Hematopoietic multipotent progenitor cell treated with erythropoietin and hydrocortisone succinate and interleukin-3 and kit ligand, for 17 days (in vitro differentiated cells): Measurements from ENCODE around the gene GALNT1.
A peak's percentile ranks its signal among the peaks of the same experiment; 100 is the strongest.
"Not testable (repeated sequence)": the region's sequence is repeated elsewhere in the genome, so short reads cannot be mapped to it uniquely, and the experiment has no call there.

Experiments
- DNase-seq: peaks from one replicate; pipeline ENCODE4 v3.0.0-alpha.2; 2015; ENCODE audit warnings: low spot score

Gene GALNT1

DNA sequence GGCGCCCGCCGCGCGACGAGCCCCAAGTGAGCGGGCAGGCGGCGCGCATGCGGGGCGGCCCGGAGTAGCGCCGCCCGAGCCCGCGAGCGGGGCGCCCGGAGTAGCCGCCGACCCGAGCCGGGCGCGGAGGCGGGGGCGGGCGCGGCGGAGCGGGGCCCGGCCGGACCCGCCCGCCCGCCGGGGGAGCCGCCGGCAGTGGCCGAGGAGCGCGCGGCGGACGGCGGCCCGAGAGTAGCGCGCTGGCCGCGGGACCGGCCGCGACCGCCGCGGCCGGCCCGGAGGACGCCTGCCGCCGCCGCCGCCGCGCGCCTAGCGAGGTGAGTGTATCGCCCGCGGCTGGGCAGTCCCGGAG lies at the start of gene GALNT1:
Gene GALNT1 (plus strand): TSS at position 195 of the 352 bp plus-strand sequence. CDS start 72,923 bp downstream, outside the sequence.
- no peak for DNase-seq

DNA sequence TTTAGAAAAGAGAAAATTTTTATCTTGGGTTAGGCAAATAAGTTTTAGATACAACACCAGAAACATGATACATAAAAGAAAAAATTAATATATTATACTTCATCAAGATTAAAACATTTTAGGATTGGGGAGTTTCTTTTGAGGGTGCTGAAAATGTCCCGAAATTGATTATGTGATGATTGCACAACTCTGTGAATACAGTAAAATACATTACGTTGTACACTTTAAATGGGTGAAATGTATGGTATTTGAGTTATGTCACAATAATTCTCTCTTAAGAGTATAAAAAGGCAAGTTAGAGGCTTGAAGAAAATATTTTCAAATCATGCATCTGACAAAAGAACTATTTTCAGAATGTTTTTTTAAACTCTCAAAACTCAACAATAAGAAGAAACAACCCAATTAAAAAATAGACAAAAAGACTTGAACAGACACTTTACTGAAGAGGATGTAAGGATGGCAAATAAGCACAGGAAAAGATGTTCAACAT lies 47.6 kb upstream of the GALNT1 start:
- DNase-seq, result no peak

DNA sequence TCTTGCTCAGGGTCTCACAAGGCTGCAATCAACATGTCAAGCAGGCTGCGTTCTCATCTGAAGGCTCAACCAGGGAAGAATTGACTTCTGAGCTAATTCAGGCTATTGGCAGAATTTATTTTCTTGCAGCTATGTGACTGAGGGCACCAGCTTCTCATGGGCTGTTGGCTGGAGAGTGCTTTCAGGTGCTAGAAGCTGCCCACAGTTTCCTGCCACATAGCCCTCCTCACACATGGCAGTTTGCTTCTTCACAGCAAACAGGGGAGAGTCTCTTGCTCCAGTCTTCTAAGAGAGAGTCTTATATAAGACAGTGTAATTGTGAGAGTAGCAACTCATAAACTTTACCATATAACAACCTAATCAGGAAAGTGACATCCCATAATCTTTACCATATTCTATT lies 46.2 kb upstream of the GALNT1 start:
- DNase-seq, result no peak

DNA sequence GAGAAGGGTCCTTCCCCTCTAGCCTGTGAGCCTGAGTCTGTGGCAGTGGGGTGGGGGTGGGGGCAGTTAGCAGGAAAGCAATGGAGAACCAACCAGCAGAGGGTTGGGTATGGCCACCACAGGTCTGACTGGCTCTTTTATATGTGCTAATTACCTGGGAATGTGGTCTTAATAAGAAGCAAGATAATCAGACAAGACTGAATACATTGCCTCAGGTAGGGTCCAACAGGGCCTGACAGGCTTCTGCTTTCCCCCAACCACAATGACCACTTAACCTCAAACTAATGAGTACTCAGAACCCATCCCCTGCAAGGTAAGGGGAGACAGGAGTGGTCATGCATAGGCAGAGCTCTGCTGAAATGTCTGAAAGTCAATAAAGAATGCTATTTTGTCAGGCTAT lies 39.2 kb upstream of the GALNT1 start:
- no peak for DNase-seq

DNA sequence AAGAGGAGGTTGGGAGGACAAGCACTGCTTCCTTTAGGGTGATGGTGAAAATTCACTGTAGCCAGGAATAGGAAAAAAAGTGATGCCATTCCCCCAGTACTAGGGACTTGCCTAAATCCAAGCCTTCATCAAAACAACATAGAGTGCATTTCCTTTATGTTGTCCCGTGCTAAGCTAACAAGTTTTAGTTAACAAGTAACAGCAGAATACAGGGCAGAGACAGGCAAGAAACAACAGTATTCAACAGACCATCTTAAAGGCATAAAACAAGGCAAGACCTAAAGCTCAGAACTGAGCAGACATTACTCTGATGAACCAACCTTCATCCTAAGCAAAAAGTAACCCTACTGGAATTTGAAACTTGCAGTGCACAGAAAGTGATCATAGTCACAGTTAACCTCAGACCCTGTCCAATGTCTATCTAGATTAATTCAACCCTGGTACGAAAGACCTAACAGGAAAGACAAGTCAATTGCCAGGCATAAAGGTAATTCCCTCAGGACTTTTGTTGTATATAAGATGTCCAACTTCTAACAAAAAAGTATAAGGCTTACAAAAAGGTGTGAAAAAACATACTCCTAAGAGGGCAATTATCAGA lies 34.4 kb upstream of the GALNT1 start:
- DNase-seq, result no peak

DNA sequence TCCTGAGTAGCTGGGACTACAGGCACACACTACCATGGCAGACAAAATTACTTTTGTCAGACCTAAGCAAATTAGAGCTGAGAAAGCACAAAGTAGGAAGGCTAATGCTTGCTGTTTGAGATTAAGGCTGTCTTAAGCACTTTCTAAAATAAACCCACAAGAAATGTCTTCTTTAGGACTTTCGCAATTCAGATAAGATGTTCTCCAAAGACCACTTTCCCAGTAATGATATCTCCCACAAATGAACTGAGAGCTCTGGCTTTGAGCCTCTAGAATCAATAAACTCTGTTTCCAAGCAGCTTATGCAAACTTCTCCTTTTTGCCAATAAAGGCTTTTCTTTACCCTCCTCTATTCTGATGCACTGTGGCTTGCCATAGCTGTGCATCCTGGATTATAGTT lies 32.0 kb upstream of the GALNT1 start:
- no peak for DNase-seq

DNA sequence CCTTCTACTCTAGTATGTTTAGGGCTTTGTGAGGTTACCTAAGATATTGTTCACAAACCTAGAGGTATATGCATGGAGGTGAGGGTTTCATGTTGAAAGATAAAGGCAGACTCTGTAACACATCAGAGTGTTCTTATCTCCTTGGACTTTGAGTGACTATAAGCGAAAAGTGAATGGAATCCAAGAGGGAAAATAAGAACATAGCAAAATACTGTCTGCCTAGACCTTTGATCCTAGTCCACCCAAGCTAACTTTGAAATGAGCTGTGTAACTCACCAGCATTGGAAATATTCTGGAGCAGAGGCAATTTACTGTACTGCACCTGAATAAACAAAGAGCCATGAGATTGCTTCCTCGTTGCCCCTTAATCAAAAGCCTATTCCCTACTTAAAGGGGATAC lies 28.2 kb upstream of the GALNT1 start:
- no peak for DNase-seq

DNA sequence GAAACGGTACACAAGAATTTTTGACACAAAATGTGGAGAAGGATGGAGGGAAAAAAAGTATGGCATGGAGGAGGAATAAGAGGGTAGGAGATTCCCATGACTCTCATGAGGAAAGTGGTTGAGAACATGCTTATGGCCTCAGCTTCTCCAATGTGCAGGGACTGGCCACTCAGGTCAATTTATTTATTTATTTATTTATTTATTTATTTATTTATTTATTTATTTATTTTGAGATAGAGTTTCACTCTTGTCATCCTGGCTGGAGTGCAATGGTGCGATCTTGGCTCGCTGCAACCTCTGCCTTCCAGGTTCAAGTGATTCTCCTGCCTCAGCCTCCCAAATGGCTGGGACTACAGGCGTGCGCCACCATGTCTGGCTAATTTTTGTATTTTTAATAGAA lies 26.0 kb upstream of the GALNT1 start:
- DNase-seq, result not testable (repeated sequence)

DNA sequence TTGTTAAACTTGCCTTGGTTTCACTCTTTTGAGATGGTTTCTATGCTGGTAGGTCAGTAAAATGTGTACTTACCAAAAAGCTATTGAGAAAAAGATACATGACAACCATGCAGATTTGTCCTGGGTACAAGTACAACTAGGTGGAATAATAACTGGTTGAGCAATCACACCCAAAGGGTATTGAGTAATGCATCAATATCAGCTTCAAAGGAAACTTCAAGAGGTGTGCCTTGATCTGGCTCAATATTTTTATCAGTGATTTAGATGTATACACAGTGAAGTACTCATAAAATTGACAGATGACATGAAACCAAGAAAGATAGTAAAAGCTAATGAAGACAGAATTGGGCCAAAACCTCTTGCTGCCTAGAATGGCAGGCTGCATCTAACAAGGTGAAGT lies 21.7 kb upstream of the GALNT1 start:
- no peak for DNase-seq

DNA sequence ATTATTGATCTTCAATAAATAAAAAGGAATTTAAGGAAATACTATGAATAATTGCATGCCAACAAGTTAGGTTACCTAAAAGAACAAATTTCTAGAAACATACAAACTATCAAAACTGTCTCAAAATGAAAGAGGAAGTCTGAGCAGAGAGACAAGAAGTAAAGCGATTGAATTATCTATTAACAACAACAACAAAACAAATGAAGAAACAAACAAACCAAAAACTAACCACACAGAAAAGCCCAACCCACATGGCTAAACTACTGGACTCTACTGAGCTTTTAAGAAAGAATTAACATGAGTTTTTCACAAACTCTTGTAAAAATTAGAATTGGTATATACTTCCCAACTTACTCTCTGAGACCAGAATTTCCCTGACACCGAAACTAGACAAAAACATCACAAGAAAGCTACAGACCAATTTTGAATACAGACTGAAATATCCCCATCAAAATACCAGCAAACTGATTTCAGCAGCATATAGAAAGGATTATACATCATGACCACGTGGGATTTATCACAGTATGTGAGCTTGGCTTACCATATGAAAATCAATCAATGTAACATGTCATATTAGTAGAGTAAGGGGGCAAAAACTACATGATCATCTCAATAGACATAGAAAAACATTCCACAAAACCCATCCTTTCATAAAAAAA lies 16.6 kb upstream of the GALNT1 start:
- DNase-seq, result no peak

DNA sequence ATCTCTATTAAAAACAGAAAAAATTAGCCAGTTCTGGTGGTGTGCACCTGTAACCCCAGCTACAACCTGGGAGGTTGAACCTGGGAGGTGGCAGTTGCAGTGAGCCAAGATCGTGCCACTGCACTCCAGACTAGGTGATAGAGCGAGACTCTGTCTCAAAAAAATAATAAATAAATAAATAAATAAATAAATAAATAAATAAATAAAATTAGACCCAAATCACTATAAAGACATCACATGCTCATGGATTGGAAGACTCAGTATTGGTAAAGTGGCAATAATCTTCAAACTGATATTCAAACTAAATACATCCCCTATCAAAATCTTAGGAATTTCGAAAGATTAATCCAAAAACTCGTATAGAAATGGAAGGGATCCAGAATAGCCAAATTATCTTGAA lies 15.5 kb upstream of the GALNT1 start:
- no peak for DNase-seq

DNA sequence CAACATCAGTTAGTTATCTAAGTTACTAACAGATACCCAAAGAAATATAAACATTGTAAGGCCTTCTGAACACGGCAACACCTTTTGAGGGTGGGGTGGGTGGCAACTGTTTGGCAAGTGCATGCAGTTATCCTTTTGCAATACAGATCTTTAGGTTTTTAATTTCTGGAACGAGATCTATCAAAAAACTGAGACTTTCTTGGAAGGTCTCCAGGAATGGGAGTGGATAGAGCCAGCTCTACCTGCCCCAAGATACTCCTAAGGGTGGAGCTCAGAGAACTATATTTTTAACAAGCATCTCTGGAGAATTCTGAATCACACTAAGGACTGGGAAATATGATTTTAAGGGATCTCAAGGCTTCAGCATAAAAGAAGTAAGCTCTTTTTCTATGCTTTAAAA lies 11.4 kb upstream of the GALNT1 start:
- no peak for DNase-seq

DNA sequence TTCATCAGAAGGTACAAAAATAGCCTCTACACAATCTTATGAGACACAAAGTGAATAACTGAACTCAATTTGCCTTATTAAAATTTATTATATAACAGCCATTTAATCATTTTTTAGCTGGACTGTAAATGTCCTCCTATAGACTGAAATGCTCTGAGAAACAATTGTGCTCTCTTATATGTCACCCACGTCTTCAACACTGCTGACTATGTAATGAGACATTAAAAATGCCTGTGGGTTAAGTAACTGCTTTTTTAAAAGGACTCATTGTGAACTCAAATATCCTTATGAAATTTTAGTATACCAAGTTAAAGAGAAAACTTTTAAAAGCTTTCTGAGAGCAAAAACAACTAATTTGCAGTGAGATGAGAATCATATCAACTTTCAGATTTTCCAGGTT lies 10.4 kb upstream of the GALNT1 start:
- DNase-seq, result no peak

DNA sequence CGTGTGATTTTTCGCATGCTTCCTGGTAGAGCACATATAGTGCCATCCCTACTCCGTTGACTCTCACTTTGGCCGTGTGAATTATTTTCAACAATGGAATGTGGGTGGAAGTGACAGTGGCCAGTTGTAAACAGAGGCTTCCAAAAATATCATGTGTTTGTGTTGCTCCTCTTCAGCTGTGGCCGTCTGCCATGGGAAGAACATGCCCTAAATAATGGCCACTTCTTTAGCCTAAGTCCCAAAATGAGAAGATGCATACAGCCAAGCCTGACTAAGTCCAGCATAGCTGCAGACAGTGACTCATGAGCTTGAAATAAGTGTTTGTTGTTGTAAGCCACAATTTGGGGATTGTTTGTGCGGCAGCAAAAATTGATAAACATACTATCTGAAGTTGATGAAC lies 8.9 kb upstream of the GALNT1 start:
- no peak for DNase-seq

DNA sequence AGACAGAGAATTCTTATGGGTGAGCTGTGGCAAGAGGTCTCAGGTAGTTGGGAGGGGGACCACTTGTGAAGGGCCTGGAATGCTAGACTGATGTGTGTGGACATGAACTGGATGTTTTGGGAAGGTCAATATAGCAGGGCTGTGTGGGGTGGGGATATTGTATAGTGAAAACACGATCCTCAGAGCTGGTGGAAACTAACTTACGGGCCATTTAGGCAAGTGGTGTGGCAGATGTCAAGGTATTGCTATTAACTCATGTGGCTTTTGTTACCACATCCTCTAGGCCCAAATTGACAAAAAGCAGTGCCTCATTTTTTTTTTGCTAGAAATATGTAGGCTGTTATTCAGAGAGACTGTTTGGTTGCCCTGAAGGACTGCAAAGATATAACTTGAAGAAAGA lies 8.0 kb upstream of the GALNT1 start:
- no peak for DNase-seq

DNA sequence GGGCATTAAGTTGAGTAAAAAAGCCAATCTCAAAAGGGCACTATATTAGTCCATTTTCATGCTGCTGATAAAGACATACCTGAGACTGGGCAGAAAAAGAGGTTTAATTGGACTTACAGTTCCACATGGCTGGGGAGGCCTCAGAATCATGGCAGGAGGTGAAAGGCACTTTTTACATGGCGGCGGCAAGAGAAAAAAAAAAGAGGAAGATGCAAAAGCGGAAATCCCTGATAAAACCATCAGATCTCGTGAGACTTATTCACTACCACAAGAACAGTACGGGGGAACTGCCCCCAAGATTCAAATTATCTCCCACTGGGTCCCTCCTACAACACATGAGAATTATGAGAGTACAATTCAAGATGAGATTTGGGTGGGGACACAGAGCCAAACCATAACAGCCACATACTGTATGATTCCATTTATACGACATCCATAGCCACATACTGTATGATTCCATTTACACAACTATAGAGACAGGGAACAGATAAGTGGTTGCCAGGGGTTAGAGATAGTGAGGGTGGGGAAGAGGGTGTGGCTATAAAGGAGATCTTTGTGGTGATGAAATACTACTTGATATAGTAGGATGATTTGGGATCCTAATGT lies 5.2 kb upstream of the GALNT1 start:
- not testable (repeated sequence) for DNase-seq

DNA sequence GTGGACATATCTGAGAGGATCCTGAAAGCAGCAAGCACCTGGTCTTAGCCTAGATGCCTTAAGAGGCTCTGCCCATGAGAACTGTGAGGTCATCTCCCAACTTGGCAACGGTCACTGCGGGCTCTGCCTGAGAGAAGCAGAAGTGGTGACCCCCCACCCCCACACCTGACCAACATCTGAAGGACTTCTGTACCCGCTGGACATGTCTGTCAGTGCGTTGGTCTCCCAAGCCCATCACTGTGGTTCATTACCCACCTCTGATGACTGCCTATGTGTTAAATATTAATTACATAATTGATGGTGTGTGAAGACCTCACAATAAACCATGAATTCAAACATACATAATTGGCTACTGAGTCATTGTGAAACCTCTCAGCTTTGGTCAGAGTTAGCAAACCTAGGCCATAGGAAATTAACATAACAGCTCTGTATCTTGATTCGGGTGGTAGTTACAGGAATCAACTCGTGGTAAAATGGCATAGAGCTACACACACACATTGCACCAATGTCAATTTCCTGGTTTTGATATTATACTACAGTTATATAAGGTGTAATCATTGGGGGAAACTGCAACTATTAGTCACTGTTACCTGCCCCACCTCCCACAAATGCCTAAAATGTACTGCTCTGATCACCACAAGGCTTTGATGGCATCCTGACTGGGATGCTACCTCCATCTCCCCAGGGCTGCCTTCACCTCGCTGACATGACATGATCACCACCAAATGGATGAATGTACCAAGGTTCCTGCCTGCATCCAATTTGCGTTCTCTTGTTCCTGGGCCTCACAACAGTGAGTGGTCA lies 4.3 kb upstream of the GALNT1 start:
- no peak for DNase-seq

DNA sequence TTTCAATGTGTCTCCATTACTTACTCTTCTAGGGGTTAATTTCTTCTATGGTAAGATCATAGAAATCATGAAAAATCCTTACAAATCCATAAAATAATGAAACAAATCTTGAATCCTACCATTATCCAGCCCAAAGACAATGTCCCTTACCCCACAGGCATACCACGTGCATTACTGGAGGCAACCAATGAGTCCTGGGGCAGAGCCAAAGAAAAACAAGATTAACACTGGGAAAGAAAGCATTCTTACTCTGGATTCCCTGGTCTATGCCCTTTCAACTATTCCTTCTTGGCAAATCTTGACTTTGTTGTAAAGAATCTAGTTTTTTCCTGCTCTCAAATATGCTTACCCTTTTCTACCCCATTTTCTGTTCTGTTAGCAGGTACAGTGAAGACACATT lies 3.1 kb upstream of the GALNT1 start:
- no peak for DNase-seq

DNA sequence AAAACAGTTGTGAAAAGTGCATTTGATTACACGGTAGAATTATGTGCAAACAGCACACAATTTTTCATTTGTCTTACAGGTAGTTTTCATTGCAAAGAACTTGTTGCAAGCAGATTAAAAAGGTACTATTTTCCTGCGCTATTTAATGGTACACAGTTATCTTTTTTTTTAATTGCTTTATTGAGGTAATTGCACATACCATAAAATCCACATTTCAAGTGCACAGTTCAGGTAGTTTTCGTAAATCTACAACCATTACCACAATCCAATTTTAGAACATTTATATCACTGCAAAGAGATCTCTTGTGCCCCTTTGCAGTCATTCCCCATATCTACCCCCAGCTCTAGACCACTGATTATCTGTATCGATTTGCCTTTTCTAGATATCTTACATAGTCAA lies 2.6 kb upstream of the GALNT1 start:
- DNase-seq, result no peak

DNA sequence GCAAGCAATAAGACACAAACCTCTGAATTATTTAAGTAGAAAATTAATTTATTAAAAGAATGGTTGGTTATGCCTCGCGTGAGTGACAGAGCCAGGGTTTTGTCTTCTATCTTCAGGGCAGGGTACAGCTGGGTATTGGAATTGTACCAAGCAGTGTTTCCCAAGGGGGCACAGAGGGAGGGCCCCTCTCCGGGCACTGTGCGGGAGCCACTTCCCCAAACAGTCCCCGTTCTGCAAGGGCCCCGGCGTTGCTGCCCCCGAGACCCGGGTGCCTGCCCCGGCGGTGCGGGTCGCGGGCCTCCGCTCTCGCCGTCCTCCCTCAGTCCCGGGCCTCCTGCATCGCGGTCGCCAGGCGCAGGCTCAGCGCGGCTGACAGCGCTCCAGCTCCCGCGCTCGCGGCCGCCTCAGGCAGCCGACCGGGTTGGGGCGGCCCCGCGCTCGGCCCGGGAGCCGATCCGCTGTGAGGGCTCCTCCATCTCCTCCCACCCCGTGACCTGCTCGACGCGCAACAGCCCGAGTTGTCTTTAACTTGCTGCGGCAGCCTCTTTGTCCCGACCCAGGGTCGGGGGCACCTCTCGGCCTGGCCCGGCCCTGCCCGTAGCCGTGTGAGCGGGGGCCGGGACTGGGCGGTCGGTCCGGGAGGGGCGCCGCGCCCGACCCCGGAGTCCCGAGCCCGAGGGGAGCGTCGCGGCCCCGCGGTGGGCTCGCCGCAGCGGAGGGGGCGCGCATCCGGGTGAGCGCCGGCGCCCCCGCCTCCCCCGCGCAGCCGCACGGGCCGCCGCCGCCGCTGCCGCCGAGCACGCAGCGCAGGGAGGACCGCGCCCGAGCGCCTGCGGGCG lies 620 bp upstream of the GALNT1 start:
- peak; percentile 23 for DNase-seq

DNA sequence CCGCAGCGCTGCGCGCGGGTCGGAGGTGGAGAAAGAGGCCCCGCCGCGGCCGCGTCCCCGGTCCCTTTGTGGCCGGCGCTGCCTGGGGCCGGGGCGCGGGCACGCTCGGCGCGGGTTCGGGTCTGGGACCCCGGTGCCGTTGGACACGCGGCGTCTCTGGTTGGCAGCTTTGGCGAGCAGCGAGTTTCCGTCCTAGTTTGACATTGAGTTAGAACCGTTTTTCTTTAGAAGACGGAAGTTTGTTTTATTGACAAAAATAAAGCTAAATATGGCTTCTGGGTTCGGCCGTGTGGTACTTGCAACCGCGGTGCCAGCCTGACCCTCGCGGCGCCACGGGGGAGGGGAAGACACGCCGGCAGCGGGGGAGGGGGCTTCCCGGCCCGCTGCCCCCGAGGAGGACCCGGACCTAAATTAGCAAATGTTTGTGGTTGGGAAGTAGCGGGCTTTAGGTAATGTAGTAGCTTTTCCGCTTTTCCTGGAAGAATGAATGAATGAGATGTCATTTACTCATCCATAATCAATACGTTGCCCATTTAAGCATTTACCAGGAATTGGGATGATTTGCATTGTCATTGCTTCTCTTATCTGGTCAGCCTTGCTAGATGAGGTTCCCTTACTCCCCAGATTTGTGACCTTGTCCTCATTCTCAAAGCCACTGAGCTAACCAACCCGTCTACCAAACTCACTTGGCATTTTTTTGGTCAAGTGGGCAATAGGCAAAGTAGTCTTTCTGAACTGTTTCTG lies 530 bp downstream of the GALNT1 start:
- DNase-seq, result peak; percentile 14
